ENCODE results near the gene PNKP. TPM values are rescaled to one million over a fixed set of nuclear protein-coding genes. Genes with fewer than 3 reads are reported as not detected.

PNKP gene
- total RNA-seq, 2 donors from 2014 or later = 53.7 to 137 TPM

DNA sequence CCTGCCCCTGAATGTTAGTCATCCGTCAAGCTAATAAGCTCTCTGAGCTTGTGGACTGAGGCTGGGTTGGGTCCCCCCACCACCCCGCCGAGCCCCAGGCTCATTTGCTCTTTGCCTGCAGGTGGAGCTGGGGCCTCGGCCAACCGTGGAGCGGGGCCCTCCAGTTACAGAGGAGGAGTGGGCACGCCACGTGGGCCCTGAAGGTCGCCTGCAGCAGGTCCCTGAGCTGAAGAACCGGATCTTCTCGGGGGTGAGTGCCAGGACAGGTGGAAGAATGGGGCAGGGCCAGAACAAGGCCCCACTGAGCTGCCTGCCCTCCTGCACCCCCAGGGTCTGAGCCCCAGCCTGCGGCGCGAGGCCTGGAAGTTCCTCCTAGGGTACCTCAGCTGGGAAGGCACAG is 15.3 kb upstream of the PNKP start:
- no peak overlapping the region for H3K4me3 ChIP-seq
- H3K4me1 ChIP-seq = peaks cover 4% of the 10 kb centered on the region
- H3K27me3 ChIP-seq = no peaks in the 10 kb centered on the region
- no peak overlapping the region for H3K9ac ChIP-seq (ENCODE audit: low read depth in 2 of 2, low read length in 2 of 2)
- H3K36me3 ChIP-seq = peaks cover 20% of the 10 kb centered on the region
- TF ChIP-seq, protein P1, sequence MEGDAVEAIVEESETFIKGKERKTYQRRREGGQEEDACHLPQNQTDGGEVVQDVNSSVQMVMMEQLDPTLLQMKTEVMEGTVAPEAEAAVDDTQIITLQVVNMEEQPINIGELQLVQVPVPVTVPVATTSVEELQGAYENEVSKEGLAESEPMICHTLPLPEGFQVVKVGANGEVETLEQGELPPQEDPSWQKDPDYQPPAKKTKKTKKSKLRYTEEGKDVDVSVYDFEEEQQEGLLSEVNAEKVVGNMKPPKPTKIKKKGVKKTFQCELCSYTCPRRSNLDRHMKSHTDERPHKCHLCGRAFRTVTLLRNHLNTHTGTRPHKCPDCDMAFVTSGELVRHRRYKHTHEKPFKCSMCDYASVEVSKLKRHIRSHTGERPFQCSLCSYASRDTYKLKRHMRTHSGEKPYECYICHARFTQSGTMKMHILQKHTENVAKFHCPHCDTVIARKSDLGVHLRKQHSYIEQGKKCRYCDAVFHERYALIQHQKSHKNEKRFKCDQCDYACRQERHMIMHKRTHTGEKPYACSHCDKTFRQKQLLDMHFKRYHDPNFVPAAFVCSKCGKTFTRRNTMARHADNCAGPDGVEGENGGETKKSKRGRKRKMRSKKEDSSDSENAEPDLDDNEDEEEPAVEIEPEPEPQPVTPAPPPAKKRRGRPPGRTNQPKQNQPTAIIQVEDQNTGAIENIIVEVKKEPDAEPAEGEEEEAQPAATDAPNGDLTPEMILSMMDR (IDR thresholded peaks at IDR 0.05) = no peak
- DNase-seq = no peak
- intact Hi-C loops (cut with DNase I) = no loop called here
- H3K27ac ChIP-seq = no peak overlapping the region
- H3K9me3 ChIP-seq = no peaks in the 10 kb centered on the region

DNA sequence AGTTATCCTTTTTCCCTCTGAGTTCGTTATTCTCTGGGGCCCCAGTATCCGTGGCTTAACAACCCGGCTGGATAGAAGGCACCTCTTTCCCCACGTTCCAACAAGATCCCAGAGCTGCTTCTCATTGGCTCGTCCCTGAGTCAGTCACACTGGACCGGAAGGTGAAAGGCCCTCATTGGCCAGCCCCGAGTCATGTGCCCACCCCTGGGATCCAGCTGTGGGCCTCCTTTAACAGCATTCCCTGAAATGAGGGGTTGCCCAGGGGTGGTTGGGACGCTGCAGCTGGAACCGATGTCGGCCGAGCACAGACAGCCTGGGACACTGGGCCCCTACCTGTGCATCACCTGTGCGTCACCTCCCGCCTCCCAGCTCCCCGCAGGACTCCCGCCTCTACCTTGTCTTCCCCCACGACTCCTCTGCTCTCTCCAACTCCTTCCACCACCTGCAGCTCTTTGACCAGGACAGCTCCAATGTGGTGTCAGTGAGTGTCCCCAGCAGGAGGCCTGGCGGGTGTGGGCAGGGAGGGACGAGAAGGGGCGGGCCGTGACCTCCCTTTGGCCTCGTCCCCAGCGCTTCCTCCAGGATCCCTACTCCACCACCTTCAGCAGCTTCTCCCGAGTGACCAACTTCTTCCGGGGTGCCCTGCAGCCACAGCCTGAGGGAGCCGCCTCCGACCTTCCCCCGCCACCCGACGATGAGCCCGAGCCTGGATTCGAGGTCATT is 14.5 kb upstream of the PNKP start:
- H3K9me3 ChIP-seq = no peaks in the 10 kb centered on the region
- H3K4me1 ChIP-seq = peaks cover 4% of the 10 kb centered on the region
- H3K9ac ChIP-seq (ENCODE audit: low read depth in 2 of 2, low read length in 2 of 2) = no peak overlapping the region
- no peak overlapping the region for H3K4me3 ChIP-seq
- no peak overlapping the region for H3K27ac ChIP-seq
- peaks cover 20% of the 10 kb centered on the region for H3K36me3 ChIP-seq
- TF ChIP-seq, protein P1 (IDR thresholded peaks at IDR 0.05) = no peak
- intact Hi-C loops (cut with DNase I) = no loop called here
- H3K27me3 ChIP-seq = no peaks in the 10 kb centered on the region
- peak; percentile 22 for DNase-seq

DNA sequence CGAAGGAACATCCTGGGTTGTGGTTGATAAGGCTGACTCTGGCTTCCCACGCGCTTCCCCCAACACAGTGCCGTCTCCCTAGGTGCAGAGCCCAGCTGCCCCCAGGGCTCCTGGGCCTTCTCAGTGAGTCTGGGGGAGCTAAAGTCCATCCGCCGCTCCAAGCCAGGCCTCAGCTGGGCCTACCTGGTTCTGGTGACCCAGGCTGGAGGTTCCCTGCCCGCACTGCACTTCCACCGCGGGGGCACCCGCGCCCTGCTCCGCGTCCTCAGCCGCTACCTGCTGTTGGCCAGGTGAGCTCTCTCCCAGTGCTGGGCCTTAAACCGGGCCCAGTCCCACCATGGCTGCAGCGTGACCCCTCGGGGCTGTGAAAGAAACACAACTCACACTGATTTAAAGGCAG is 13.8 kb upstream of the PNKP start:
- intact Hi-C loops (cut with DNase I) = no loop called here
- Histone ChIP-seq H3K4me1 (peaks cover 4% of the 10 kb centered on the region), H3K9me3 (no peaks in the 10 kb centered on the region), H3K27ac (no peak overlapping the region), H3K9ac (ENCODE audit: low read depth in 2 of 2, low read length in 2 of 2) (no peak overlapping the region), H3K27me3 (no peaks in the 10 kb centered on the region), H3K4me3 (no peak overlapping the region), H3K36me3 (peaks cover 20% of the 10 kb centered on the region)
- no peak for DNase-seq
- TF ChIP-seq, protein P1 (IDR thresholded peaks at IDR 0.05) = no peak

DNA sequence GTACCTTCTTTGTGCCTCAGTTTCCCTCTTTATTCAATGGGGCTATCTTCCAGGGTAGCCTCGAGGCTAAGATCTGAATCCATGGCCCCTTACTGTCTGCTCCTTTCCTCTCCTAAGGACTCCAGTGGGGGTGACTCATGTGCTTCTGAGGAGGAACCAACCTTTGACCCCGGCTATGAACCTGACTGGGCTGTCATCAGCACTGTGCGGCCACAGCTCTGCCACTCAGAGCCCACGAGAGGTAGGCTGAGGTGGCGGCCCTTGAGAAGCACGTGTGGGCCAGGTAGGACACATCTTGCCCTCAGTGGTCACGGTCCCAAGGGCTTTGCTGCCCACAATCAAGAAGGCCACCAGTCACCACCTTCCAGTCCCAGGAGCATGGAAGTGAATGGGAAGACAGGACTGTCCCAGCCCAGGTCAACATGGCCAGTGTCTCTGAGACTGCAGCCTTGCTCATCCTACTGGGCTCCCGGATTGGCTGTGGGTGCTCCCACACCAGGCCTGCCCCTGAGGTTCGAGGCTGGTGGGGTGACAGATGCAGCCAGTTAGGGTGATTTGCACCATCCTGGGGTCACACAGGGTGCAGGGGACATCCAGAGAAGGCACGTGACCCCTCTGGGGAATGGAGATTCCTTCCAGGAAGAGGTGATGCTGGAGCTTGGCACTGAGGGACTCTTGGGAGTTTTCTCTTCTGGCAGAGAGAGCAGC is 12.9 kb upstream of the PNKP start:
- Histone ChIP-seq H3K36me3 (peaks cover 20% of the 10 kb centered on the region), H3K9ac (ENCODE audit: low read depth in 2 of 2, low read length in 2 of 2) (no peak overlapping the region), H3K4me3 (no peak overlapping the region), H3K27me3 (no peaks in the 10 kb centered on the region), H3K4me1 (peaks cover 4% of the 10 kb centered on the region), H3K9me3 (no peaks in the 10 kb centered on the region), H3K27ac (no peak overlapping the region)
- TF ChIP-seq, protein P1 (IDR thresholded peaks at IDR 0.05) = no peak
- peak; percentile 19 for DNase-seq
- intact Hi-C loops (cut with DNase I) = no loop called here

DNA sequence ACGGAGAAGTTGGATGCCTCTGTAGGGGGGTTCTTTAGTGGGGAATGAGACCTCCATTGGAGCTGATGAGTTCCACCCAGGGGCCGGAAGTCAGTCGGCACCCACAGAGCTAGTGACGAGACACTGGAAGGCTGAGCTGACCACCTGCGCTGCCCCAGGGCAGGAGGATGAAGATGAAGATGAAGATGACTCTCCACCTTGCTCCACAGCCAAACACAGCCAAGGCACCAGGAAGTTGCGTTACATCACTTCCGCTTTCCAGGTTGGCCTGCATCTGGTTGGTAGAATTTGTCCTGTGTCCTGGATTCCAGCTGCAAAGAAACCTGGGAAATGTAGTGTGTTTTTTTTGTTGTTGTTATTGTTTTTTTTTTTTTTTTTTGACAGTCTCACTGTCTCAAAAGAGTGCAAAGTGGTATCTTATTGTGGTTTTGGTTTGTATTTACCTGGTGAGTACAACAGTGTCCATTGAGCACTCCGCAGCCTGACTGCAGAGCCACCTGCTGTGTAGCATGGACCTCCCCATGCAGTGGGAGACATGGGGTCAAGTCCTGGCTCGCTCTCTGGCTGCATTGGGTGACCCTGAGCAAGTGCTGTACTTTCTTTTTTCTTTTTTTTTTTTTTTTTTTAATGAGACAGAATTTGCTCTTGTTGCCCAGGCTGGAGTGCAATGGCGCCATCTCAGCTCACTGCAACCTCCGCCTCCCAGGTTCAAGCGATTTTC is 12.0 kb upstream of the PNKP start:
- Histone ChIP-seq H3K27me3 (no peaks in the 10 kb centered on the region), H3K4me1 (peaks cover 4% of the 10 kb centered on the region), H3K9ac (ENCODE audit: low read depth in 2 of 2, low read length in 2 of 2) (no peak overlapping the region), H3K9me3 (no peaks in the 10 kb centered on the region), H3K27ac (no peak overlapping the region), H3K36me3 (peaks cover 20% of the 10 kb centered on the region), H3K4me3 (no peak overlapping the region)
- intact Hi-C loops (cut with DNase I) = no loop called here
- TF ChIP-seq, protein P1 (IDR thresholded peaks at IDR 0.05) = no peak
- peak; percentile 27 for DNase-seq
